GM08714 (cell line): Measurements from ENCODE around the gene CPE.
"Not testable (repeated sequence)": the region's sequence is repeated elsewhere in the genome, so short reads cannot be mapped to it uniquely, and the experiment has no call there.

Experiments used
- H3K4me3 ChIP-seq: fragments of 200-500 bp; sonication (Bioruptor generic); 2 replicates; pipeline ENCODE4 v1.5.1; 2014; ENCODE audit warnings: mild to moderate bottlenecking, low read length, inconsistent platforms
- ZNF274 ChIP-seq: IDR thresholded peaks from 2 replicates; pipeline ENCODE4 v1.6.1; 2012; ENCODE audit warnings: mild to moderate bottlenecking, low read depth, low read length

Gene CPE

GRCh38 chr4:165410214-165410613 is 31.4 kb downstream of the CPE start:
- TF ChIP-seq ZNF274, result no peak
- H3K4me3 ChIP-seq, result no peak overlapping the region

GRCh38 chr4:165415910-165416309 is 37.1 kb downstream of the CPE start:
- TF ChIP-seq ZNF274, result no peak
- no peak overlapping the region for H3K4me3 ChIP-seq

GRCh38 chr4:165418073-165418472 is 39.3 kb downstream of the CPE start:
- H3K4me3 ChIP-seq, result no peak overlapping the region
- no peak for TF ChIP-seq ZNF274

GRCh38 chr4:165425629-165426028 is 46.8 kb downstream of the CPE start:
- no peak for TF ChIP-seq ZNF274

GRCh38 chr4:165426331-165426730 is 47.5 kb downstream of the CPE start:
- TF ChIP-seq ZNF274, result no peak
- no peak overlapping the region for H3K4me3 ChIP-seq

More at GRCh38 chr4:165425629-165426028, 46.8 kb downstream of the CPE start:
- H3K4me3 ChIP-seq, result no peak overlapping the region

- H3K4me3 ChIP-seq, result no peak overlapping the region
- no peak for TF ChIP-seq ZNF274
Measured at GRCh38 chr4:165426823-165427222, 48.0 kb downstream of the CPE start.

GRCh38 chr4:165428957-165429356 is 50.1 kb downstream of the CPE start:
- no peak overlapping the region for H3K4me3 ChIP-seq
- no peak for TF ChIP-seq ZNF274

GRCh38 chr4:165433529-165433928 is 54.7 kb downstream of the CPE start:
- no peak overlapping the region for H3K4me3 ChIP-seq
- no peak for TF ChIP-seq ZNF274

GRCh38 chr4:165437691-165438090 is 58.9 kb downstream of the CPE start:
- no peak for TF ChIP-seq ZNF274
- H3K4me3 ChIP-seq, result no peak overlapping the region

- no peak for TF ChIP-seq ZNF274
Measured at GRCh38 chr4:165439344-165439743, 60.5 kb downstream of the CPE start.

GRCh38 chr4:165439981-165440380 is 61.2 kb downstream of the CPE start:
- TF ChIP-seq ZNF274, result no peak
- no peak overlapping the region for H3K4me3 ChIP-seq

More at GRCh38 chr4:165439344-165439743, 60.5 kb downstream of the CPE start:
- H3K4me3 ChIP-seq, result no peak overlapping the region

GRCh38 chr4:165440415-165441158 is 61.8 kb downstream of the CPE start:
- TF ChIP-seq ZNF274, result no peak
- H3K4me3 ChIP-seq, result no peak overlapping the region

- H3K4me3 ChIP-seq, result no peak overlapping the region
- no peak for TF ChIP-seq ZNF274
Measured at GRCh38 chr4:165443276-165443675, 64.5 kb downstream of the CPE start.

- TF ChIP-seq ZNF274, result no peak
- H3K4me3 ChIP-seq, result no peak overlapping the region
Measured at GRCh38 chr4:165448700-165449099, 69.9 kb downstream of the CPE start.

GRCh38 chr4:165449333-165449732 is 70.5 kb downstream of the CPE start:
- TF ChIP-seq ZNF274, result no peak
- H3K4me3 ChIP-seq, result no peak overlapping the region

- TF ChIP-seq ZNF274, result no peak
Measured at GRCh38 chr4:165450871-165451270, 72.1 kb downstream of the CPE start.

GRCh38 chr4:165453140-165453539 is 74.3 kb downstream of the CPE start:
- not testable (repeated sequence) for H3K4me3 ChIP-seq

More at GRCh38 chr4:165450871-165451270, 72.1 kb downstream of the CPE start:
- H3K4me3 ChIP-seq, result no peak overlapping the region
